IPS DF 19.7 (cell line): ENCODE data around the gene MTCL1.

ENCODE experiments used
- DNase-seq: peaks from one replicate; pipeline ENCODE4 v3.0.0-alpha.2; 2013; ENCODE audit warnings: low read depth, low spot score

Gene MTCL1

DNA sequence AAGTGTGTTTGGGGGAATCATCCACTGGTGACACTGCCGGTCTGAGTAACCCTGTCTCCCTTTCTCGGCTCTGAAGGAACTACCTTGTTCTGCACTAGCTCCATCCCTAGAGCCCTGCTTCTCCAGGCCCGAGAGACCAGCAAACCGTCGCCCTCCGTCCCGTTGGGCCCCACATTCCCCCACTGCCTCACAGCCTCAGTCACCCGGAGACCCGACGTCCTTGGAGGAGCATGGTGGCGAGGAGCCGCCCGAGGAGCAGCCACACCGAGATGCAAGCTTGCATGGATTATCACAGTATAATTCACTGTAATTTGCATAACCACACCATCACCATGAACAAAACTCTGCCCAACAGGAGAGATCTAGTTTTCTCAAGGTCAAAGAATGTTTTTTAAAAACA, 126.2 kb downstream of the MTCL1 start:
- DNase-seq = no peak

DNA sequence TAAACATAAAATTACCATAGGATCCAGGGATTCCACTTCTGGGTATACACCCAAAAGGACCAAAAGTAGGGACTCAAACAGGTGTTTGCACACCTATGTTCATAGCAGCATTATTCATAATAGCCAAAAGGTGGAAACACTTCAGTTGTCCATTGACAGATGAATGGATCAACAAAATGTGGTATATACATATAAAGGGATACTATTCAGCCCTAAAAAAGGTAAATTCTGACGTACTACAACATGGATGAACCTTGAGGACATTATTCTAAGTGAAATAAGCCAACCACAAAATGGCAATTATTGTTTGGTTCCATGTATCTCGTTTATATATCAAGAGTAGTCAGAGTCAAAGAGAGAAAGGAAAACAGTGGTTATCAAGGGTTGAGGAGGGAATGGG, 128.1 kb downstream of the MTCL1 start:
- no peak for DNase-seq

DNA sequence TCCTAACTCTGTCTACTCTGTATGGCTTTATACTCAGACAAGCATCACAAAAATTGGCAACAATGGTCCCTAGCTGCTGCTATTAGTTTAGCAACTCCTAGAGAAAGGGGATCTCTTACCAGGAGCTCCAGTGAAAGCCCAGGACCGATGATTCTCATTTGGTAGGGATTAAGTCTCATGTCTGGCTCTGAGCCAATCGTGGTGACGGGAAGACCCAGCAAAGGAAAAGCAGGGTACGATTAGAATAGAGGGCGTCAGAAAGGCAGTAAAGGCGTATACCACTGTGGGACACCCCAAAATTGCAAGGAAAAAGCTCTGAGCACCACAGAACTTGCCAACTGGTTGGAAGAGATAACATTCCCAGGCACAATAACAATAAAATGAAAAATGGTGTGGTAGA, 129.5 kb downstream of the MTCL1 start:
- no peak for DNase-seq

DNA sequence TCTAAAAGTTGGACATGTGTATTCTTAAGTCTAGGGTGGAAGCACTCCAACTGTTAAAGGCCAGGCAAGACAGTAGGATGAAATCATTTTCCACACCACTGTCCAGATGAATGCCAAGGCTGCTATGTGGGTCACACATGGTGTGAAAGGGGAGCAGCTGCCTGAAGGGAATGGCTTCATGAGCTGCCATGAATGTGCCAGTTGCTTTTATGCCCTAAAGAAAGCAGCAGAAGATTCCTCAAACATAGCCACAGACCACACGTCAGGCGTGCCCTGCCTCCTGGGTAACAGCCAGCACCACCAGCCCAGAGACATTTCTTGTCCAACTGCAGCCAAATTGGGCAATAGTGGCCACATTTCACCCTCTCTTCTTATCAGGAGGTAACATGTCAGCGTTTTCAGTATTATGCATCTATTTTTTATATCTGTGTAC, 130.2 kb downstream of the MTCL1 start:
- no peak for DNase-seq

DNA sequence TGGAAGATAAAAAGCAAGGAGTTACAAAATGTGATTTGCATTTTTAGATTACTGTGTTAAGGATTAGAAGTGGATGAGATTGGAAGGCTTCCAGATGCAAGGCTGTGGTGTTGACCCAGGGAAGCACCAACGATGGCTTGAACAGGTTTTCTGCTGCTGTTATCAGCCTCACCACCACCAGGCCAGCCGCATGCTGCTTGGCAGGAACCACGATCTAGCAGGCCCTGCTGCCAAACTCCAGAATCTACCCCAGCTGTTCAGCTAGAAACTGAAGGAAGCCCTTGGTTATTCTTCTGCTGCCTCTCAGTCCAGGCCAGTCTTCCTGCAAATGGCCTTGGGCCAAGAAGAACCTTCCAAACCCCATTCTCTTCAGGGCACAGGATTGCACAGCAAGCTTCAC, 133.9 kb downstream of the MTCL1 start:
- DNase-seq = no peak

DNA sequence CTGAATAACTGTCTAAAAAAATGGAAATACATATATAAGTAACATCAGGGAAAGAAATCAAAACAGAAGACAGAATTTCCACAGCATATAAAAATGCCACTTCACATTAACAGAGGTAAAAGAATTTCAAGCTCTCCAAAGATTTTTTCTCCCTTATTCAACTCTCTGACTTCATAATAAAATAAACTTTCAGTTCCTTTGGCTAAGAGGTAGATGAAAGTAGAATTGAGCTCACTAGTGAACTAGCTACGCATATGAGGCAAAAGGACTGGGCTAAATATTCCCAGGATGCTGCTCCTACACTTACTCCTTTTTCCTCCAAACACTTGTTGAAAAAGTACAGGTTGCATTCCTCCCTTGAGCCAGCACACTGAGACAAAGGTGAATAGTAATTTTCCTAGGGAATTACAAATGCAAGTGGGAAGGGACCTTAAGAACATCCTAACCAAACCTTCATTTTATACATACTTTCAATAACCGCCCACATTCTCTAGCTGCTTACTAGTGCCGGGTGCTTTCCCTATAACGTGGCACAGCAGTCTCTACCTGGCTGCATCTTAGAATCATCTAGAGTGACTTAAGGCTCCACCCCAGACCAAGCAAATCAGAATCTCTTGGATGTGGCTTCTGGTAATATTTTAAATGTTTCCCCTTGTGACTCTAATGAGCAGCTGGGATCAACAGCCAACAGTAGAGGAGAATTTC, 136.6 kb downstream of the MTCL1 start:
- DNase-seq = no peak

DNA sequence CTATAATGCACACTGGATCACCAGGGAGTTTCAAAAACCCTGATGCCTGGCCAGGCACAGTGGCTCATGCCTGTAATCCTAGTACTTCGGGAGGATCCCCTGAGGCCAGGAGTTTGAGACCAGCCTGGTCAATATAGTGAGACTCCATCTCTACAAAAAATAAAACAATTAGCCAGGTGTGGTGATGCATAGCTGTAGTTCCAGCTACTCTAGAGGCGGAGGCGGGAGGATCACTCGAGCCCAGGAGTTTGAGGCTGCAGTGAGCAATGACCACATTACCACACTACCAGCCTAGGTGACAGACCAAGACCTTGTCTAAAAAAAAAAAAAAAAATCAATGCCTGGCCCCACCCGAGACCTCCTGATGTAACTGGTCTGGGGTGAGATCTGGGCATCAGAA, 137.2 kb downstream of the MTCL1 start:
- DNase-seq = no peak

DNA sequence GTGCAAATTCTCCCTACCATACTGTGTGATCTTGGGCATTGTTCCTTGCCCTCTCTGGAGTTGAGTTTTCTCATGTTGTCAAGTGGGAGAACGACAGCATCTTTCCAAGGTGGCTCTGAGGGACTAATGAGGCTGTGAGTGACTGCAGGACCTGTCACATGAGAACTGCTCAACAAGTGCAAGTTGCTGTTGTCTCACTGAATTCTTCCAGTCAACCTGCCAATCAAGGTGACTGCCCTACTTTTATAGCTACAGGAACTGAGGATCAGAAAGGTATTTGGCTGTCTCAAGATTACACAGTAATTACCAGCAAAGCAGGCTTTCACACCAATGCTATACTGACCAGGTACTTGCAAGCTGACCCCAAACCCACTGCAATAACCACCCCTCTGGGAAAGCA, 137.6 kb downstream of the MTCL1 start:
- DNase-seq = no peak

DNA sequence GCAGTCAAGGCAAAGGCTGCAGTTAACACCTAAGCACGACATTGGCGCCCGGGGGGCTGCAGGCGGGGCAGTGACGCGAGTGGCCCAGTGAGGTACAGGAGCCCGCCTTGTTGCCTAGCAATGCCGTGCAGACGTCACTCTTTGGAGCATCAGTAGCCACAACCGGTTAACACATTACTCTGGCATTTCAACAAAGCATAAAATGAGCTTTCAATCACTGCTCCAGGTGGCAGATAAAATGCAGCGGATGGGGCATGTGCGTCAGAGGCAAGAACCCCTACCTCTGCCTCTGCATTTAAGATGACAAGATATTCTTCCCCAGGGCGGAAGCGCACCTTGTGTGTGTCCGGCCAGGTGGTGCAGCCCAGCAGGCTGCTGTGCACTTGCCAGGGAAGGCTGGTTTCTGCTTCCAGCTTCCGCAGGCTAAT, 139.4 kb downstream of the MTCL1 start:
- DNase-seq = no peak

DNA sequence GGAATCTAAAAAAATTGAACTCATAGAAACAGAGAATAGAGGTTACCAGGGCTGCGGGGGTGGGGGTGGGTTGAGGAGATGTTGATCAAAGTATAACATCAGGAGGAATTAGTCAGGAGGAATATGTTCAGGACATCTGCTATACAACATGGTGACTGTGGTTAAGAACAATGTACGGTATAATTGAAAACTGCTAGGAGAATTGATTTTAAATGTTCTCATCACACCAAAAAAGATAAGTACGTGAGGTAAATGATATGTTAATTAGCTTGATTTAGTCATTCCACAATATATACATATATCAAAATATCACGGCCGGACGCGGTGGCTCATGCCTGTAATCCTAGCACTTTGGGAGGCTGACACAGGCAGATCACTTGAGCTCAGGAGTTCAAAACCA, 140.2 kb downstream of the MTCL1 start:
- no peak for DNase-seq

DNA sequence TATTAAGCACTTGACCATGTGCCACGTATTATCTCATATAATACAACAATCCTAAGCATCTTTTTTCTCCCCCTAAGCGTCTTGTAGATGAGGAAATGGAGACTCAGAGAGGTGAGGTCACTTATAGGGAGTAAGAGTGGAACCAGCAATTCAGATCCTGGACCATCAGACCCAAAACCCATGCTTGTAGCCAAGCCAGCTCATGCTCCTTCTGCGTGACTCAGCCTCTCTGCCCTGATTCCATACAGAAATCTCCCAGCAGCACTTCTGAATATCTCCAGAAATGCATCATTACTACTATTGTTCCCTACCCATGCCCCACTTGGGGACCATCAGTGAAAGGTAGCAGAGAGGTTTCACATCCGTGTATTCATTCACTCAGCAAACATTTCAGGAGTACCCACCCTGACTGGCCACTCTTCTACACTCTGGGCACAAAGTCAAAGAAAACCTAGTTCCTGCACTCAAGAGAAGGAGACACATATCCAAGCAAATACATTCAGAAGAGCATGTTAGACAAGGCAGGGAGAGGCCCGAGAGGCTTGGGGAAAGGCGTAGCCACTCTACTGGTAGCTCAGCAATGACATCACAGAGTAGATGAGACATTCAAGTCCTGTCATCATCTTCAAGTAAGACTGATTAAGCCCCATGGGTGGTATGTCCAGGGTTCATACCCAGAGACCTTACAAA, 141.9 kb downstream of the MTCL1 start:
- DNase-seq = no peak

DNA sequence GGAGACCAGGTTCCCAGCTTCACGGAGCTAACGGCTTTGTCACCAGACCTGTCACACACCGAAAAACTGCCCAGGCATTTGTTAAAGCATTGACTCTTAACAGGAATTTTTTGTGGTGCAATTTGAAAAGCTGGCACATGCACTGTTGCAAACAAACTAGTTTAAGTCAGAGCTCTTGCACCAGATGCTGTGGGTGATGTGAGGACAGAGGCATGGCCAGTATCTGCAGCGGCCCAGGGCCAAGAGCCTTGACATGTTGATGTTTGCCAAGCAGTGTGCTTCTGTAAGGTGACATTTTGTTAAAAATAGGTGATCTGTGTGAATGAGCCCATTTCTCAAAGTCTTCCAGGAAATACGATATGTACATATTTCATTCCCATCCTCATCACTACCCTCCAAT, 142.5 kb downstream of the MTCL1 start:
- DNase-seq = no peak

DNA sequence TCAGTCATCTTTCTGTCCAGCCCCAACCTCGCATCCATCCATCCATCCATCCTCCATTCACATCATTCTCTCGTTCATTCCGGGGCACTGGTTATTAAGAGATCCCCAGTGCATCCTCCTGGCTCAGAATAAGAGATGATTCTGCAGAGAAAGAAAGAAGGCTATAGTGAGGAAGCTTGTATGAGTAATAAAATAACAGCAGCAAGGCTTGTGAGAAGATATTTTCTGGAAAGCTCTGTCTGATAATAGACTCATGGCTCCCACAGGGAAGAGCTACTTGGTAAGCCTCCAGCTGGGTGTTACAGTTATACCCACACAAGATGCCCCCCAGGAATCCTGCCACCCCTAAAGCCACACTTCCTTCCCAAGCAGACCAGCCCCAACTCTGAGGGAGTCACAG, 143.2 kb downstream of the MTCL1 start:
- no peak for DNase-seq

DNA sequence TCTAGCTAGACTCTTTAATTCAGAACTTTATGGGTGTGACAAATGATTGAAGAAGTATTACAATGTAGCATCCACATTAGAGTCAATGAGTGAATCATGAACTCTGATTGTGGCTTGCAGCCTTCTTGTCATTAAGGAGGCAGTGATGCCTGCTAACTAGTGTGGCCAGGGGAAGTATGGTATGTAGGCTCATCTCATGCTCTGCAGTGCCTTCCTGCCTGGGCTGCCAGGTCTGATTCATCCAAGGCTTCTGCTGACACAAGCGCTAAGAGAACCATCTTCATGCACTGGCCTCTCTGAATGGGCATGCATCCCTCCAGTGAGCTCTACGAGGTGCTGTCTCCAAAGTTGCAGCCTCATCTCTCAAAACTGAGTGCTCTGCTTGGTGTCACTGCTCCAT, 144.3 kb downstream of the MTCL1 start:
- DNase-seq = no peak

DNA sequence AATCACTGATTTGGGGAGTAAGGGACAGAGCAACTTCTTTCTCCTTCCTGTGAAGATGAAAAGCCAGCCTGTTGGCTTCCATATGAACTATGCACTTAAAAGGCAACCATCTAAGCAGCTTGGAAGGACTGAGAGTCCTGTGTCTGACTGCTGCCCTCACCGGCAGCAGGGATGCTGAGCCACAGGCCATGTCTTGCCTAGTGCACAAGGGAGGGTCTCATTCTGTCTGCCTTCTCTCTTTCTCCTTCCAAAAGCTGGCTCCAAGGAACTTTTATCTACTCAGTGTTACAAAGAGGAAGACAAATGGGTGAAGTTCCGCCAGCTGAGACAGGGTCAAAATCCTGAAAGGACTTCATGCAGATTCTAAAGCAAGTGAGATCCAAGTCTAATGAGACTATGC, 146.3 kb downstream of the MTCL1 start:
- no peak for DNase-seq

DNA sequence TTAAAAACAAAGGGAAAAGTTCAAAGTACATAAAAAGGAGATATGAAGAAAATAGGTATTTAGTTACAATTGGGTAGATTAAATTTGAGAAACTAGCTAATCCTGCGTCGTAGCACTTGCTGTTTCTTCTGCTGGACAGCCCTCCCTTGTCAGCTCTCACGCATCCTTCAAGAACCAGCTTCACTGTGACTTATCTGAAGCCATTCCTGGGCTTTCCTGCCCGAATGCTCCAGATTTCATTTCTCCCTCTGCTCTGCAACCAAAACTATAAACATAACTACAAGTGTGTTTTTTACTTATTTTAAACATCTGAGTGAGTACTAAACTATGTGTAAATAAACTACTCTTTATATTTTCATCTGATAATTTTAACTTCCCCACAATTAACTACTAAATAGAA, 149.2 kb downstream of the MTCL1 start:
- no peak for DNase-seq

DNA sequence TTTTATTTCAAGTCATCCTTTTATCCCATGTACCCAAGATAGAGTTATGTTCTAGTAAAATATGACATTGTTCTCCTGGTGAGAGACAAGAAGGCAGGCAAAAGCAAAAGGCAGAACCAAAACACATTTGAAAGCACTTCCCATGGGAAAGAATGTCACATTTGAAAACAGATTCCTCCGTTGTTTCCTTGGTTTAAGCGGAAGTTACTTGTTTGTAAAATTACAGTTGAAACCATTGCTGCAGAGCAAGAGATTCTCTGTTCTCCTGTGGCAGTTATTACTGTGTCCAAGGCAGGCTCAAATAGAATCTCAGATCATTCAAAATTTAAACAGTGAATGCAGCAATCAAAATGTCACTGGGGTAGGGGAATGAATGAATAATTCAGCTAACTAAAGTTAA, 149.6 kb downstream of the MTCL1 start:
- DNase-seq = no peak

DNA sequence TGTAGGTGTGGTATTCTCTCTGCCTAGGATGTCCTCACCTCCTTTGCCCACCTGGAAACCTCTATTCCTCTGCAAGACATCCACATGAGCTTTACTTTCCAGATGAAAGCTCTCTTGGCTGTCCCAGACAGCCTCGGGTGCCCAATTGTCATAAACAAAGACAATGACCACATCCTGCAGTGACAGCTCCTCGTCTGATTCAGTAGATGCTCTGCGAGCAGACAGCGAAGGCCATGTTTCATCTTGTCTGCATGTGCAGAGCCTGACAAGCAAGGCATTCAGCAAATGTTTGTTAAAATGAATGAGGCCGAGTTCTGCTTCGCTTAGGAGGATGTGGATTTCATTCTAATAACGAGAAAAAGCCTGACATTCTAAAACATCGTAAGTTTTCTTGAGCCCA, 150.9 kb downstream of the MTCL1 start:
- no peak for DNase-seq

DNA sequence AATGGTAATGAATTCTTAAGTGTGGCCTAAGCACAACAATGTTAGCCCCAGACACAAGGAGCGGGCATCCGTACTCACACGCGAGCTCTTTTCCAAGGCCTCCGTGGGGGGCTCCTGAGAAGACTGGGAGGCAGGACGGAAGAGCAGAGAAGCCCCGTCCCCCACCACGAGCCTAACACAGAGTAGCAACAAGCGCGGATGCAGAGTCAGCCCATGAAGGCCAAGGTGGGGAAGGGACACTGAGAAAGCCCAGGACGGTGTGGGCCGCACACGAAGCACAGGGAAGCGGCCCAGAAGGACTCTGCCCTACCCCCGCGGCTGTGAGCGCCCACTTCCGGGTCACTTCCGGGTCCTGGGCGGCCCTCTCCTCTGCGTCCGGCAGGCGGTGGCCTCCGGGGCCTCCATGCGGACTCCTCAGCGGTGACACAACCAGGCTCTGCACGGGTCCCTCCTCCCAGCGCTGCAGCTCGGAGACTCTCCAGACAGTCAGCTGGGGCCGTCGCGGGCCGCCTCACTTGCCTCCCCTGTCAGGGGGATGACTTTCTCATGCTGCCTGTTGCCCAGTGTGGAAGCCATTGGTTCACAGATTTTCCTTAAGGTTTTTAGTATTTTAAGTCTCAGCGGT, 151.5 kb downstream of the MTCL1 start:
- no peak for DNase-seq

DNA sequence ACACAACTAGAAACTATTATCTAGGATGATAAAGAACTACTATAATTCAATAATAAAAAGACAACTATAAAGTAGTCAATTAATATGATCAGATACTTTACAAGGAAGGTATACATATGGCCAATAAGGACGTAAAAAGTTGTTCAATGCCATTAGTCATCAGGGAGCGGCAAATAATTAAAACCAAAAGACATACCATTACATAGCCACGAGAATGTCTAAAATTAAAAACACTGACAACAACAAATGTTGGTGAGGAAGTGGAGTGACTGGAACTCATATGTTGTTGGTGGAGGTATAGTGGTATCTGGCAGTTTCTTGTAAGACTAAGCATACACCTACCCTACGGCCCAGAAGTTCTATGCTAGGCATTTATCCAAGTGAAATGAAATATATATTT, 152.4 kb downstream of the MTCL1 start:
- DNase-seq = no peak

DNA sequence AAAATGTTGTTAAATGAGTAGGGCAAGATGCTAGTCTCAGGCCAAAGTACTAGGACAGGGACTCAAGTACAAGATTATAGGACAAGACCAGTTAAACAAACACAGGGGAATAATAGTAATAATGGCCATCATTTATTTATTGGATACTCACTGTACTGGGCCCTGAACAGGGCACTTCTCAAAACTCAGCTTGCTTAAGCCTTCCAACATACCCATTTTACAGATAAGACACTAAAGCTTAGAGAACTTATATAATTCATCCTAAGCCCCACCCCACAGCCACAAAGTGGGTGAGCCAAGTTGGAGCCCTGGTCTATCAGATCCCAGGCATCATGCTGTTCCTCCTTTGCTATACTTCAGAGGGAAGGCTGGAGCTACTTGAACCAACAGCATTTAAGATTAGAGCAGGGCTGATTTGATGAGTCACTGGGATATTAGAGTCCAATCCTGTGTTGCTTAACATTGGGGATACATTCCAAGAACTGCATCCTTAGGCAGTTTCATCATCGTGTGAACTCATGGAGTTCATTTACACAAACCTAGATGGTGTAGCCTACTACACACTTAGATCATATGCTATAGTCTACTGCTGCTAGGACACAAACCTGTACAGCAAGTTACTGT, 153.6 kb downstream of the MTCL1 start:
- DNase-seq = no peak

DNA sequence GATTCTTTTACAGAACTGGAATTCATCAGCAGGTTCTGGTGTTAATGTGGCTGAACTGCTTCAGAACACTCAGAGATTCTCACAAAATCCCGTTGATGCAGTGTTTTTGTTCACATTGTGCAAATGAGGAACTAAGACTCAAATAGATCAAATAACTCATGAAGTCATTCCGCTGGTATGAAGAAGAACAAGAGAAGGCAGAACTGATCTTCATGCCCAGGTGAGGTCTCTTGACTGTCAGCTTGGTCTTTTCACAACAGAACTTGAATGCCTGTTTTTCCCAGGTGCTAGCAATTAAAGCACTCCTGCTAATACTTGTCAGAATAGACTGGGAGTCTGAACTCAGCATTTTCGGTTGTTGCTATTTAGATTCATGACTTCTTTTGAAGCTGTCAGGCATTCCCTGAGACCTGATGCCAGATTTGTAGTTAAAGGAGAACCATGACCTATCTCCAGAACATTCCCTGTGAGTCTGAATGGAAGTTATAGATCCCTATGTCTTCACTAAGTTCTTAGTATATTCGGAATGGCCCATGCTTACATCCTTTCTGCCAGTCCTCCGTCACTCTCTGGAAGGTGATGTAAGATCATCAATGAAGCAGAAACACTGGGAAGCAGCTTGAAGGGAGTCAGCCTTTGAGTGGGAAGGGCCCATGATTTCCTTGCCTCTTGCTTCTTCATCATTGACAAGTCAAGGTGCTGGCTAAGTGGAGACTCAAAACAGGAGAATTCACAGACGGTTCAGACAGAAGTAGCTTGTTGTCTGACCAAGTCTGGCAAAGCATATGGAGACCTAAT, 155.7 kb downstream of the MTCL1 start:
- no peak for DNase-seq
